KMS-11 (cell line): ENCODE results near the gene RFC4.

Experiments used
- H2AFZ ChIP-seq: fragments of 200-600 bp; sonication (generic); 2 replicates; pipeline ENCODE4 v1.6.1; 2016; ENCODE audit warnings: antibody characterized with exemption, mixed run types, low read depth
- H3K27ac ChIP-seq: fragments of 200-600 bp; sonication (generic); 2 replicates; pipeline ENCODE4 v1.6.1; 2016; ENCODE audit warnings: mild to moderate bottlenecking, mixed run types
- H3K27me3 ChIP-seq: fragments of 200-600 bp; sonication (generic); 2 replicates; pipeline ENCODE4 v1.6.1; 2017; ENCODE audit warnings: mild to moderate bottlenecking, low read depth, mixed run types, moderate library complexity; ENCODE audit not compliant: insufficient read depth
- H3K36me3 ChIP-seq: fragments of 200-600 bp; sonication (generic); 2 replicates; pipeline ENCODE4 v1.6.1; 2017; ENCODE audit warnings: mild to moderate bottlenecking, mixed run types; ENCODE audit not compliant: insufficient read depth
- H3K4me1 ChIP-seq: fragments of 200-600 bp; sonication (generic); 2 replicates; pipeline ENCODE4 v1.6.1; 2016; ENCODE audit warnings: mild to moderate bottlenecking, low read depth, mixed run types; ENCODE audit not compliant: poor library complexity, severe bottlenecking
- H3K4me2 ChIP-seq: fragments of 200-600 bp; sonication (generic); 2 replicates; pipeline ENCODE4 v1.7.0; 2016; ENCODE audit warnings: mild to moderate bottlenecking, mixed run types
- H3K4me3 ChIP-seq: fragments of 200-600 bp; sonication (generic); IDR thresholded peaks from 2 replicates; pipeline ENCODE4 v1.6.1; 2017; ENCODE audit warnings: low read depth, low read length, mixed read lengths; ENCODE audit not compliant: insufficient read depth
- H3K79me2 ChIP-seq: fragments of 200-600 bp; sonication (generic); 2 replicates; pipeline ENCODE4 v1.6.1; 2016; ENCODE audit warnings: low read depth, mixed run types; ENCODE audit not compliant: insufficient read depth
- H3K9ac ChIP-seq: fragments of 200-600 bp; sonication (generic); 2 replicates; pipeline ENCODE4 v1.6.1; 2016; ENCODE audit warnings: mild to moderate bottlenecking, mixed run types
- H4K20me1 ChIP-seq: fragments of 200-600 bp; sonication (generic); 2 replicates; pipeline ENCODE4 v1.6.1; 2016; ENCODE audit warnings: mild to moderate bottlenecking, mixed run types; ENCODE audit not compliant: insufficient read depth
- CTCF ChIP-seq: fragments of 200-600 bp; sonication (generic); conservative IDR thresholded peaks from 2 replicates; pipeline ENCODE4 v1.6.1; 2017; ENCODE audit warnings: low read depth, mild to moderate bottlenecking, antibody characterized with exemption, low read length, moderate library complexity, mixed read lengths

The RFC4 gene

GRCh38 chr3:186843039-186843432, 36.8 kb upstream of the RFC4 start:
- TF ChIP-seq CTCF: no peak
- no peaks in the 10 kb centered on the region for H3K27me3 ChIP-seq
- no peaks in the 10 kb centered on the region for H3K4me1 ChIP-seq
- no peak overlapping the region for H3K27ac ChIP-seq
- H3K4me2 ChIP-seq: no peak overlapping the region
- H2AFZ ChIP-seq: no peak overlapping the region
- H4K20me1 ChIP-seq: no peaks in the 10 kb centered on the region
- no peak overlapping the region for H3K9ac ChIP-seq
- no peaks in the 10 kb centered on the region for H3K36me3 ChIP-seq
- H3K79me2 ChIP-seq: no peaks in the 10 kb centered on the region
- H3K4me3 ChIP-seq: no peak overlapping the region

GRCh38 chr3:186842426-186843038, 36.2 kb upstream of the RFC4 start, which contains the start of gene ADIPOQ:
ADIPOQ (plus strand) TSS chr3:186842710; CDS start chr3:186853059, 10,349 bp downstream.
- no peaks in the 10 kb centered on the region for H3K27me3 ChIP-seq
- H3K27ac ChIP-seq: no peak within 1 kb of the TSS
- no peaks in the 10 kb centered on the region for H3K36me3 ChIP-seq
- H3K79me2 ChIP-seq: no peaks in the 10 kb centered on the region
- H3K4me3 ChIP-seq: no peak within 1 kb of the TSS
- H4K20me1 ChIP-seq: no peaks in the 10 kb centered on the region
- TF ChIP-seq CTCF: no peak
- H3K4me2 ChIP-seq: no peak within 1 kb of the TSS
- H2AFZ ChIP-seq: no peak within 1 kb of the TSS
- no peak within 1 kb of the TSS for H3K9ac ChIP-seq
- no peaks in the 10 kb centered on the region for H3K4me1 ChIP-seq

GRCh38 chr3:186841620-186842019, 35.3 kb upstream of the RFC4 start:
- no peak overlapping the region for H3K4me3 ChIP-seq
- TF ChIP-seq CTCF: no peak
- H3K27ac ChIP-seq: no peak overlapping the region
- H4K20me1 ChIP-seq: no peaks in the 10 kb centered on the region
- no peaks in the 10 kb centered on the region for H3K27me3 ChIP-seq
- no peaks in the 10 kb centered on the region for H3K36me3 ChIP-seq
- no peak overlapping the region for H3K9ac ChIP-seq
- no peaks in the 10 kb centered on the region for H3K79me2 ChIP-seq
- H3K4me1 ChIP-seq: no peaks in the 10 kb centered on the region
- H3K4me2 ChIP-seq: no peak overlapping the region
- no peak overlapping the region for H2AFZ ChIP-seq

- TF ChIP-seq CTCF: no peak
- H3K4me2 ChIP-seq: no peak overlapping the region
- H3K36me3 ChIP-seq: no peaks in the 10 kb centered on the region
- no peaks in the 10 kb centered on the region for H4K20me1 ChIP-seq
- no peak overlapping the region for H3K4me3 ChIP-seq
- H3K27me3 ChIP-seq: no peaks in the 10 kb centered on the region
- no peaks in the 10 kb centered on the region for H3K79me2 ChIP-seq
- no peak overlapping the region for H2AFZ ChIP-seq
- no peaks in the 10 kb centered on the region for H3K4me1 ChIP-seq
- no peak overlapping the region for H3K9ac ChIP-seq
- H3K27ac ChIP-seq: no peak overlapping the region
Observed at GRCh38 chr3:186839874-186840641, 33.8 kb upstream of the RFC4 start.
